NCI-H2196 (cell line): ENCODE data around the gene WNT3A.
A peak's percentile ranks its signal among the peaks of the same experiment; 100 is the strongest.

Source experiments
- DNase-seq: peaks from one replicate; lab custom pipeline; 2025; ENCODE audit not compliant: unreplicated experiment; lab: John Stamatoyannopoulos, UW

WNT3A gene

DNA sequence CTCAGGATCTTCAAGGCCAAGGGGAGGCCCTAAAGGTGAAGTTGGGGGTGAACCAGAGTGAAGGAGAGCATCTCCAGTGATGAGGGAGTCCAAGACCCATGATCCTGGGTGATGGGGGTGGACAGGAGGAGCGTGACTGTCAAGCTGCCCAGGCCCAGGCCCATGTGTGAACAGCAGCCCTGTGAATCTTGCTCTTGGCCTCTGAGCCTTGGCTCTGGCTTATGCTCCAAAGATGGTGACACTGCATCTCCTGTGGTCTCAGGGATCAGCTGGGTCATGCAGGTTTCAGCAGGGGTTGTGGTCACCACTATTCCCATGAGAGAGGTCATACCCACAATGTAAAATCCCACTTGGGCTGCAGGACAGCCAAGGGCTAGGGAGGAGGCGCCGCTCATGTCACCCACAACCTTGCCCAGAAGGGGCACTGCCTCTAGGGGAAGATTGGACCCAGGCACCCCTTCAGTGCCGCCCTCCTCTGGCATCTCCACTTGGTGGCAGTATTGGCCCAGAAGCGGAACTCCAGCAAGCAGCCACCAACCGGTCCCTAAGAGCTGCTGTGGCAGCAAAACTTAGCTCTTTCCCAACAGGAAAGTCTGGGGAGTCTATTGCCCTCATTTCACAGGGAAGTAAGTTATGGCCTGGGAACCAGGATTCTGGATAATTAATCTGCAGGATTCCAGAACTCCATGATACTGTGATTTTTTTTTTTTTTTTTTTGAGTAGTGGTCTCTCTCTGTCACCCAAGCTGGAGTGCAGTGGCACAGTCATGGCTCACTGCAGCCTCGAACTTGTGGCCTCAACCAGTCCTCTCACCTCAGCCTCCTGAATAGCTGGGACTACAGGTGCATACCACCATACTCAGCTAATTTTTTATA, 7.5 kb upstream of the WNT3A start:
- DNase-seq = peak; percentile 81

DNA sequence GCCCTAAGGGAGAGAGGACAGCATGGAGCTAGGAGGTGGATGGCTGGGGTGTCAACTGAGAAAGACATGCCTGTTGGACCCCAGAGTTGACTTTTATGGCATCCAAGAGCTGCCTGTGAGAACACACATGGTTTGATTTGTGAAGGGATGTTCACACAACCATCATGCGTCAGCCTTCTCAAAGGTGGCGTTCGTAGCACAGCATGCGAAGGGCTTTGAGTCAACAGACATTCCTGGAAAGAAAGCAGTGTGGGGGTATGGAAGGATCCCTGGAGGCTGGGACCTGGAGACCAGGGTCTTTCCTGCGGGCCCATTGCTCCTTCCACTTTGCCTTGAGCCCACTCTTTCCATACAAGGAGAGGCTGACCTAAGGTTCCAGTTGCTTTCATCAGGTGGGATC, 6.4 kb upstream of the WNT3A start:
- DNase-seq = no peak

DNA sequence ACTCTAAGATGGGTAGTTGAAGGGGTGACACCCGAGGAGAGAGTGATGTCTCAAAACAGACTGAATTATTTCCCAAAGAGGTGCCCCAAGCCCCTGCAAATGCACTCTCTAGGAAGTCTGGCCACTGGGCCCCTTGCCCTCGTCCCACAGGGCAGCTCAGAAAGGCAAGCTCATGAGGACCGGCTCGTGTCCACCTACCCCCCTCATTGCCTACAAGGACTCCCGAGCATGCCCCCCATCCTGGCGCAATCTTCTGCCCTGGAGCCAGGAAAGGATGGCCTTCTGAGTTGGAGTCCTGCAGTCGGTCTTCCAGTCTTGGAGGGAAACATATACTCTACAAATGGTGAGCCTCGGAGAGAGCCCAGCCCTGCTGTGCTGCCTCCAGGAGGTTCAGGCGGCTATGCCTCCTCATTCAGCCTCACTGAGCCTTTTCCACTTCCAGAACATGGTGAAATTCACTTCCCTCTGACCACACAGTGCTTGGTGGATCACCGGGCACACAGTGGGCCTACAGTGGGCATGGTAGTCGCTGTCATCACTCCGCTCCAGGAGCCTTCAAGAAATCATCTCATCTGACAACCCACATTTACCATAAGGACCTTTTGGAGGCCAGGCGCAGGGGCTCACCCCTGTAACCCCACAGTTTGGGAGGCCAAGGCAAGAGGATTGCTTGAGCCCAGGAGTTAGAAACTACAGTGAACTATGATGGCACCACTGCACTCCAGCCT, 5.8 kb upstream of the WNT3A start:
- no peak for DNase-seq

DNA sequence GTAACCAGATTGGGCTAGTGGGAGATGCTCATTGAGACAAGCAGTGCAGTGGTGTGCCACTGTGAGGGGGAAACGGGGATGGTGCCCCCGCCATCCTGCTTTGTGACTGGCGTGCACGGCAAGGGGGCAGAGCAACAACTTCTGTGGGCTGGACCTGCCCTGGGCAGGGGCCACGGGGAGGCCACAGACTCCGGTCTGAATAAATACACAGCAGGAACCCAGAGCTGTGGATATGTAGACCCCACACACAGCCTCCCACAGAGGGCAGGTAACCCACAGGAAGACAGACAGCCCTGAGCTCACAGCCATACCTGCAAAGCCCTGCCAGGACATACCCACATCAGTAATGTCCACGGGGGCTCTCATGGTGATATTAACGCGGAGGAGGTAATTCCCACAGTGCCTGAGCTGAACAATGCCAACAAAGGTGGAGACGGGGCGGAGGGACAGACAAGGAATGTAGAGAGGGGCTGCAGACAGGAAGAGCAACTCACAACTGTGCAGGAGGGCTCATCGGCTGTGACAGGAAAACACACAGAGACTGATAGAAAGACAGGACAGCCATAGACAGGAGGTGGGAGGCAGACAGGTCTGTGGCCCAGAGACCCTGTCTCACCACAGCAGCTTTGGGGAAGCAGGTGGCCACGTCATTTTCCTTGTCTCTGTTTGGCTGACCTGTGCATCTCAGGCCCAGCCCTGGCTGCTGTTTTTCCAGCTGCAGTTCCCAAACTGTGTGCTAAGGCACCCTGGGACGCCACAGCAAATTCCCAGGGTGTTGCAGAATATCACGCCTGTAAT, 4.9 kb upstream of the WNT3A start:
- DNase-seq = no peak

DNA sequence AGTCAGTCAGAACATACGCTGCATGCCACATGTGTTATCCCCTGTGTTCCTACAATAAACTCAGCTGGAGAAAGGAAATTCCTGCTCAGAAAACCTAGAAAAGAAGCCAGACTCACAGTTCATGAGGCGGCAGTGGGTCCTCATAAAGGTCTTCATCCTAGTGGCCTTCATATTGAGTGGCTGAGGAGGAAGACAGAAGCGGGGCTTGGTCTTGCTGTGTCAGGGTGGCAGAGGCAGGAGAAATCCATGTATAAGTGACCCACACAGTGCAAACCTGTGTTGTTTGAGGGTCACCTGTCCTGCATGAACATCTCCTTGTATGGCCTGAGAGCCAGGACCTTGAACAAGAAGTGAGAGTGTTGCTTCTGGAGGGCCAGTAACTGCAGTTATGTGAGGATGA, 4.0 kb upstream of the WNT3A start:
- DNase-seq = no peak

DNA sequence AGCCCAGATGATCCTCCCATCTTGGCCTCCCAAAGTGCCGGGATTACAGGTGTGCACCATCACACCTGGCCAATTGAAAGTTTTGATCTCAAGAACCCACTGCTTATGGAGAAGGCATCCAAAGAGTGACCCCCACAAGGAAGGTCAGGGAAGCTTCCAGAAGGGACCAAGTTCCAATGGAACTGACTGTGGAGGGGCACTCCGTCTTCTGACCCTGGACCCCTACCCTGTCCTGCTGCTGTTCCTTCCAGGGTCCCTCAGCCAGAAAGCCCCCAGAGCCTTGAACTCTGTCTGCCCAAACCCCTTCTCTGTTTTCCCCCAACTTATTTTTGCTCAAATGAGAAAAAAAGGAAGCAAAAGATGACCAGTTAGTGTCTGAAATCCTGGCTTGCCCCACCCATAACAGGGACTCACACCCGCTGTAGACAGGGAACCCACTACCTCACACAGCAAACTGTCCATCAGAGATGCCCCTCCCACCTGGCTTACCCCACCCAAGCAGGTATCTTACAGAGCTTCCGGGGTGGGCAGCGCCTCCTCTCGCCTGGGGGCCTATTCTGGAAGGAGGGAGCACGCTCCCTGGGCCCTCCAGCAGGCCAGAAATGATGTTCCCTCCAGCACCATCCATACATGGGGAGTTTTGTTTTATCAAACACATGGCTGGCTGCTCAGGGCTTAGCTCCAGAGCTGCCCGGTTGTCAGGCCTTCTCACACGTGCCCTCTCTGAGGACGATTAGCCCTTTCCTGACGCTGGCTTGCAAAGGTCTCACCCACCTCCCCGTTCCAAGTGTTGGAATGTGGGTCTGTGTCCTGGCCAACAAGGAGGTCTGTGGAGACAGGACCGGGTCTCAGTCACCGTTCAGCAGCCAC, 3.1 kb upstream of the WNT3A start:
- no peak for DNase-seq

DNA sequence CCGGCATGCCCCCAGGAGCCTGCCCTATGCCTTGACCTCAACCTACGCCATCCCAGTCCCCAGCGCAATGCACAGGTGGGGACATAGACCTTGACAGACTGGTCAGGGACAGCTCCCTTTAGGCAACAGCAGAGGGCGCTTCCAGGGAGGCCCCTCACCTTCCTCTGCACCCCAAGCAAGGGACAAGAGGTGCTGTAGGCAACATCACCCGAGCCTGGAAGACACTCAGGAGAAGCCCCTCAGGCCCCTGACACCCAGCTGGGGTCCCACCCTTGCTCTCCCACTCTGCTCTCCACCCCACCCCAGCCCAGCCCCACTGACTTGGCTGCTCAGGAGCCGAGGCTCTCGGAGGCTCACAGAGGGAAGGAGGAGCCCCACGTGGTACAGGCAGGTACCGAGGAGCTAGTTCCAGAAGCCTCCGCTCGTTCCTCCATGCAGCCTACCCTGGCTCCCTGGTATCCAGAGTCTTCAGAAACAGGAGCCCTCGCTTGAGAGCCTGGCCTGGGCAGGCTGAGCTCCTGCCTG, 2.4 kb upstream of the WNT3A start:
- no peak for DNase-seq

DNA sequence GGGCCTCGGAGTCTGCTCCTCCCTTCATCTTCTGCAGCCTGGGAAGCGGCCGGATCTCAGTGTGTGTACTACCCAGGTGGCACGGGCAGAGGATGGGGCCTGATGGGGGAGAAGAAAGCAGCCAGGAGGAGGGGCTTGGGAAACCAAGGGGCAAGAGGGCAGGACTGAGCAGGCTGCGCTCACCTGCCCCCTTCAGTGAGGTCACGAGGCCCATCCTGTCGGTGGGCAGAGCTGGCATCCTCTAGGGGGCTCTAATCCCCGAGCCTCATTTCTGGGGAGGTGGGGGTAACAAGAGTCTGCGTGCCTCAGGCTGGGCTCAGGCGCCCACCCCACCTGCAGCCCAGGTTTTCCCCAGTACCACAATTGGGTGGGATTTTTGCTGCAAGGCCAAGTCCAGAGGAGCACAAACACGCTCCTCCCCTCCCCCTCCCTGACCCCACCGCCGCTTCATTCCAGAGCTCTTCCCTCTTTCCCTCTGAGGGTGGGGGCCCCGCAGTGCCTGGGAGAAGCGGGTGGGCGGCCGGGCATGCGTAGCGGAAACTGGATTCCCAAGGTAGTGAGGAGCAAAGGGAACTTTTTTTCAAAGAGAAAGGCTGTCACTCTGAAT, 1.8 kb upstream of the WNT3A start:
- DNase-seq = no peak

DNA sequence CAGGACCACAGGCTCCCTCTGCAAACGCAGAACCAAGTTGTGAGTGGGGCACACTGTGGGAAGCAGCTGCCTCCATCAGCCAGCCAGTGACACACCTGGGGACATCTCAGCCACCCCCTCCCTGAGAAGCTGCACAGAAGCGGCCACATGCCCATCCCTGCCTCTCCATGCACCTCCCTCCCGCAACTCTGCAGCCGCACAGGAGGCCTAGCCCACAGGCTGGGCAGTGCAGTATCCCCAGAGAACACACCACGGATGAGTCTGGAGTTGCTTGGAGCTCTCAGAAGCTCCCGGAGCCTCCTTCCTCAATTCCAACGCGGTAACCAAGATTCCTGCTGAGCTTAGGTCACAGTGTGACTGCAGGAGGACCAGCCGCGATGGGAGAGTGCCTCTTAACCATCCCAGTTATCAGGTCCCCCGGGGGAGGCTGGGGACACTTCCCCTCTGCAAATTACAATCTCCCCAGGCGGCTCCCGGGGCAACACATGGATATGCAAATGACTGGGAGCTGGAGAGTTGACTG, 1.2 kb upstream of the WNT3A start:
- DNase-seq = no peak

DNA sequence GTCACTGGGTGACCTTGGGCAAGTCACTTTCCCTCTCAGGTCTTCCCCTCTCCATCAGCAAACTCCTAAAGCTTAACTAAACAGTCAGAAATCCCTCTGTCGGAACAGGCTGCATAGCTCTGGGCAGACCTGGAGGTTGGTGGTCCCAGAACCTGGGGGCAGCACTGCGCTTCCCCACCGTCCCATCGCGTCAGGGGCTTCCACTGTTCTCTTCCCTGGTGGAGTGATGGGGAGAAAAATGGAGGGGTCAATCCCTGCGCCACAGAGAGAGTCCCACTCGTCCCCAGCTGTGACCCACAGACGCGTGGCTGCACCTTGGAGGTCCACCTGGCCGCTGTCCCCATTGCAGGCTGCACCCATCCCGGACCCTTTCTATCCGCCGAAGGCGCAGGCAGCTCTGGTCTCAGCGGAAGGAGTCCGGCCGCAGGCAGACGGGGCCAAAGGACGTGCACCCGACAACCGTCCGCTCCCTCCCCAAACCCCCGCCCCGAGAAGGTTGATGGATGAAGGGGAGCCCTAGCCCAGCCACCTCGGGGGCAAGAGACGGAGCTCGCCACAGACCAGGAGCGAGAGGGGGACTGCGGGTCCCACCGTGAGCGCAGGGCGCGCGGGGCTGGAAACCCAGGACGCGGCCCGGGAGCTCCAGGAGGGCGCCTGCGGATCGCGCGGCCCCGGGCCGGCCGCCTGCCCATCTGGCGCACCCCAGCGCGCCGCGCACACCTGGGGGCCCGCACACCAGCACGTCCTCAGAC, 588 bp upstream of the WNT3A start:
- DNase-seq = no peak

DNA sequence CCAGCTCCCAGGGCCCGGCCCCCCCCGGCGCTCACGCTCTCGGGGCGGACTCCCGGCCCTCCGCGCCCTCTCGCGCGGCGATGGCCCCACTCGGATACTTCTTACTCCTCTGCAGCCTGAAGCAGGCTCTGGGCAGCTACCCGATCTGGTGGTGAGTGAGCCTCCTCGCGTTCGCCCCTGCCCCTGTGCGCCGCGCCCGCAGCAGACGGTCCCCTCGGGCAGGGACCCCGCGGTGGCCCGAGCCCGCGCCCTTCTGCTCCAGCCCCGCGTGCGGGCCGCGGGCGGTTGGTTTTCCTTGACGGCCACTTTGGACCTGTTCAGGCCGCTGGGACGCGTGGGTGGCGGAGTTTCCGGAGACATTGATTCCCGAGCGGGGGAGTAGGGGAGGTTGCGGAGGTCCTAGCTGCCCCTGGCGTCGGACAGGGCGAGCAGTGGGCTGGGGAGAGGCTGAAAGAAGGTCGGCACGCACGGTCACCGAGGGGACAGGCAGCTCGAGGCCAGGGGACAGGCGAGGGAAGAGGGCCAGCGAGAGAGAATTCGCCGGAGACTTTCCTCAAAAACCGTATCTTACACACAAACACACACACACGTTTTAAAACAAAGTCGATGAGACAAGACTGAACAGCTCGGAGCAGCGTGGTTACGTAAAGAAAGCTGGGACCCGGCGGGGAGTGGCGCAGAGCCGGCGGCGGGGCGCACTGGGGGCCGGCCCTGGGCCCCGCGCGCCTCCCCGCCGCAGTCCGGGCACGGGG, 427 bp downstream of the WNT3A start:
- no peak for DNase-seq

DNA sequence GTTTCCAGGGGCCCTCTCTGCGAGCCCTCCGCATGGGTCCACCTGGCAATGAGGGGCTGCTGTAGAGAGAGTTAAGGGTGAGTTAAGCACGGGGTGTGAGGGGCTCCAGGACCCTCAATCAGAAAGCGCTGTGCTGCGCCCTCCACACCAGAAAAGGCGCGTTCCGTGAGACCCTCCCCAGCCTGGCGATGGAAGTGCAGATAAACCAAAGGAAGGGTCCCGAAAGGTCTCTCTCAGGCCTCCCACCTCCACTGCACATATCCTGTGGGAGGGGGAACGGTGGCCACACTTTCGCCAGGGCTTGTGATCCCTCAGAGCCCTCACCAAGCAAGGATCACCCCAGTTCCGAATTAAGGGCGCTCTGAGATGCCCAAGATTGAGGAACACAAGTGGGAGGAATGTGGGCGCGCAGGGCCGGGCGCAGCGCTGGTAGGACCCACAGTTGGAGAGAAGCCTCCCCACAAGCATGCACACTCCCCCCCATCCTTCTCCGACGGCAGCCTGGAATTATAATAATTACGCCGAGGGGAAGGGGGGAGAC, 1.1 kb downstream of the WNT3A start:
- no peak for DNase-seq

DNA sequence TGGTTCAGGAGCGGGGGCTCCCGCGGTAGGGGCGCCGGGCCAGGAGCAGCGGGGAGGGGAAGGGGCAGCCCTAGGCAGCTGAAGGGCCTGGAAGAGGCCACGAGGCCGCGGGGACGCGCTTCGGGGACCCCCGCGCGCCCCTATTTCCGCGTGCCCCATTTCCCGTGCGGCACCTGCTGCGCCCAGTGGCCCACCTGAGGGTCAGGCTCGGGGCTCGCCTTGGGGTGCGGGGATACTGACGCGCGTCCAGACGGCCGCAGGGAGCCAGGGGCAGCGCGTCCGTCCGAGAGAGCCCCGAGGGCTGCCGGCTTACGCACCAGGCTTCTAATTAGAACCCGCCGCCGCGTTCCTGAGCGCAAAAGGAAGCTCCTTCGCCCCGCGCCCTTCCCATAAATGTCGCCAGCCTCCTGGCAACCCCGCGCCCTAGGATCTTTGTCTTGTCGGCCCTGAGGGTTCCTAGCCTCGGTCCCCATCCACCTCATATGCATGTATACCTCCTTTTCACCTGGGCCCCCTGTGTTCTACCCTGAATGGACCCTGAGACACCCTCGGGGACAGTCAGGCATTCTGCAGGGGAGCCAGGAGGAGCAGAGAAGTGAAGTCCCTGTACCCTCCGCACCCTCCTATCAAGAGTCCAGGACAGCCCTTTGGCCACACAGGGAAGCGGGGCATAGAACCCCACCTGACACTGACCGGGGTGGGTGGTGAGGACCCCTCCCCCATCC, 1.8 kb downstream of the WNT3A start:
- DNase-seq = no peak

DNA sequence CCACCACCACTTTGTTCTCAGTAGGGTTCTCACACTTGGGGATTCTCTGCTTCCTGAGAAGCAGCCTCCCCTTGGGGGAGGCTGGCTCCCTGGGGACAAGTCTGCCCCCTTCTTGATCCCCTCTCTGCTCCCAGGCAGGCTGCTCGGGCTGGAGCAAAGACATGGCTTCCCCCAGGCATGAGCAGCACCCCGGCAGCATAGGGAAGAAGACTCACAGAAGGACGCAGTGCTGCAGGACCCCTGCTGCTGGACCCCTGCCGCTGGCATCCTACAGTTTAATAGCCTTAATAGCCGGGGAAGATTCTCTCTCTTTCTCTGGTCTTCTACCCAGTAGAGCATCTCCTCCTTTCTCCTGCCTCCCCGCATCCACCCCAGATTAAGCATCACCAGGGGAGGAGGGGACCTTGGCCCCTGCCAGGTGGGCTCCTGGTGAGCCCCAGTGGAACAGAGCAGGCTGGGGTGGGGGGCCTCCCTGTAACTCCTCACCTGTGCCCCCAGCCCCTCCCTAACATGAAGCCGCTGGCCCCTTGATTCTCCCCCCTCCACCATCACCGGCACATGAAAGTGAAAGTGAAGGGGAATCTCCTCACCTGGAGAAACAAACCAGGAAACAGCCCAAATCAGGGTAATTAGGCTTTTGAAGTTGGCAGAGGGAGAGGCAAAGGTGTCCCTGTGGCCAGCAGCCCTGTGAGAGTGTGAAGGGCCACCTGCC, 2.5 kb downstream of the WNT3A start:
- peak; percentile 15 for DNase-seq

DNA sequence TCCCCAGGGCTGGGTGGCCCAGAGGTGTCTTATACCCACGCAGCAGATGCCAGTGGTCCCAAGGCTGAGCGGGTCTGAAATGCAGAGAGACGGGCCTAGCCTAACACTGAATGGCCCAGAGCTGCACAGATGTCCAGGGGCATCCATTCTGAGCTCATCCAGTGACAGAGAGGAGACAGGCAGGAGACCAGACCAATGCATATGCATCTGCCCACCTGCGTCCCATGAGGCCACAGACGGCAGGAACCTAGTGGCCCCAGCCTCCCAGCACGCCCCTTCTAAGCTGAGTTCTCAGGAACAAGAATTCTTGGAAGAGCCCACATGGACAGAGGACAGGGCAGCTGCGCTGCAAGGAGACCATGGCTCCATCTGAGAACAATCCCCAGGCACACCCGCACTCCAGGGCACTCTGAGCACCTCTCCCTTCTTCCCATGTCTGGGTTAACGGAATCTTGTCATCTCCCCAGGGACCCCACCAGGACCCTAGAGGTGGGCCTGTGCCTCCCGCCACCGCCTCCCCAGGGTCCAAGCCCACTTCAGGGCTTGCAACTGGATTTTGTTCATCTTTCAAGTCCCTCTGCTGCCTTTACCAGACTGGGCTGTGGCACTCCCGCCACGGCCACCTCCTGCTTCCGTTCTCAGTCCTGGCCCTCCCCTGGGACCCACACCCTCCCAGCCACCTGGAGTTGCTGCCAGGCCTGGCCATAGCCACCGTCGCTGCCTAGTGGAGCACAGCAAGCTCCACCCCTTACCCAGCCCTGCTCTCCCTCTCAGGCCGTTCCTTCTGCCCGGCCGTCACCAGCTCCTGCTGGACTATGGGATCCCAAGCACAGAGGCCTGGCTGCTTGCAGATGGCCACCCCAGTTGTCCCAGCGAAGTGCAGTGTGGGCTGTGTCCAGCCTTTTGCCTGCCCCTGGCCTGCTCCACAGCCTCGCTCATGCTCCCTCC, 3.3 kb downstream of the WNT3A start:
- DNase-seq = no peak

DNA sequence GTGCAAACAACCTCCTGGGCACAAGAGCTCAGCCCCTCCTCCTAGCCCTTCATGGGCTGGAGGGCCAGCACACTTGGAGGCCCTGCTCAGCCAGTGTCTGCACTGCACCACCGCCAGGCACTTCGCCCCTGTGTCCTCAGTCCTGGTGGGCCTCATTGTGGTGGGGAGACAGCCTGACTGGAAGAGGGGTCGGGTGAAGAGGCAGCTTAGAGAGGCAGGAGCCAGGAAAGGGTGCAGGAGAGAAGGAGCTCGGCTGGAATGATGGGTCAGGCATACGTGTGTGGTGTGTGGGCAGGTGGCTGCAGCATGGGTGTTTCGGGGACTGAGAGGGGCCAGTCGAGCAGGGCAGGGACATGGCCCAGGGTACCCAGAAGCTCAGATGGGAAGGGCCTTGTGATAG, 4.1 kb downstream of the WNT3A start:
- DNase-seq = no peak
